Measurements from ENCODE around the gene CLEC2B.

The CLEC2B gene
- total RNA-seq: 11.3 to 161 (median 77.7) reads per million in 9 experiments

DNA sequence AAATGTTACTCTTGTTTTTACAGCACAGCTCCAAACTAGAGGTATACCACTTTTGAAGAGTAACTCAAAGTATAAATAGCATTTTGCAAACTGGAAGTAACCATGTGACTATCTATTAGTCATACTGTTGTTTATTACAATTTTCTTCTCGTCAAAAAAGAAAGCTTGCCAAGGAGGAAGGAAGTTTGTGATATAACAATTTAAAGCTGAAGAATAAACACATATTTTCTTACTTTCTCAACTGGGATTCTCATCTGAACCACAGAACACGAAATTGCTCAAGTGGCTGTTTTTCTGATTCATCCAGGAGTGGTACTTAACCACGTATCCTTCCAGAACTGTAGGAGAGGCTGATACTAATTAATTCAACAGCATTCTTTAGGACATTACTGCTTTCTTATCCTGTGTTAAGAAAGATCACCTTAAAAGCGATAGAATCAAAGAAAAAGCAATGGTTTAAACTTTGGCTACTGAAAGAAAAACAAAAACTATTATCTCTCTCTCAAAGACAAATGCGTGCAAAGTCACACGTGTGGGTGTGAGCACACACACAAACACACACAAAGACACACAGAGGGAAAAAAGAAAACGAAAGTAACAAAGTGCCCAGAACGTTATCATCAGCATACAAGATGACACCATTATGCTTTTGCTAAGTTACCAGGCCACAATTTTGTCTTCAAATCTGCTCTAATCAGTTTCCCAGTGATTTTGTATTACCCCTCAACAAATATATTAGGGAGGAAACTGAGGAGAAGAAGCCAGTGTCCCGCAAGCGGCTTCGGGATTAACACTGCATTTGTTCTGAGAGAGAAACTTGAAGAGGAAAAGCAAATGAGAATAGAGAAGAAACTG is at the start of gene CLEC2B:
TSS of gene CLEC2B (minus strand) at position 48 of the 855 bp plus-strand sequence.
- Mint-ChIP-seq H3K4me3 (peak within 1 kb of the TSS; percentile 83 to 99), H3K27me3 (no peaks in the 10 kb centered on the region), H3K4me1 (ENCODE audit: low read depth in 2 of 2) (peaks cover 7 to 29% of the 10 kb centered on the region in 2 donors), H3K27ac (peak within 1 kb of the TSS; percentile 95 to 100), H3K36me3 (ENCODE audit: insufficient read depth) (peaks cover 26% of the 10 kb centered on the region), H3K9me3 (no peaks in the 10 kb centered on the region)
- DNase-seq (peak in 2 of 3 experiments; percentile 14 to 30), ATAC-seq (replicated peaks) (peak; percentile 75)

DNA sequence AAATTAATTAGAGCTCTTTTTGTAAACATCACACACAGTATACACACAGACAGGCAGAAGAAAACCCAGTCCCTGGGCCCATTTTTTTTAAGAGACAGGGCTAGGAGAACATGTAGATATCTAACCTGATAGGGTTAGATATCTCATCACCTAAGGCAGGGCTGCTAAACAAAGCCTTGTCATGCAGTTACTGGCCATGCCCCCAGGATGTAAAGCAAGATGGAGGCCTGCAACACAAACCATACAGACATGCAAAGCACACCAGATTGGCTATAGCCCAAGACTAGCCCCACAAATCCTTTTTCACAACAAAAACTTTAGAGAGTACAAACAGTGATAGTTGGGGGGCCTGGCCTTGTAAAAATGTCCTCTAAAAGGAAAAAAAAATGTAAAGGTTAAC is 42.6 kb upstream of the CLEC2B start:
- Mint-ChIP-seq H3K27ac (no peak overlapping the region), H3K4me1 (ENCODE audit: low read depth in 2 of 2) (peaks cover 11 to 14% of the 10 kb centered on the region in 2 donors), H3K36me3 (ENCODE audit: insufficient read depth) (no peaks in the 10 kb centered on the region), H3K4me3 (no peak overlapping the region), H3K27me3 (no peaks in the 10 kb centered on the region), H3K9me3 (peaks cover 4 to 12% of the 10 kb centered on the region in 2 donors)
- ATAC-seq (replicated peaks) (no peak), DNase-seq (no peak)

DNA sequence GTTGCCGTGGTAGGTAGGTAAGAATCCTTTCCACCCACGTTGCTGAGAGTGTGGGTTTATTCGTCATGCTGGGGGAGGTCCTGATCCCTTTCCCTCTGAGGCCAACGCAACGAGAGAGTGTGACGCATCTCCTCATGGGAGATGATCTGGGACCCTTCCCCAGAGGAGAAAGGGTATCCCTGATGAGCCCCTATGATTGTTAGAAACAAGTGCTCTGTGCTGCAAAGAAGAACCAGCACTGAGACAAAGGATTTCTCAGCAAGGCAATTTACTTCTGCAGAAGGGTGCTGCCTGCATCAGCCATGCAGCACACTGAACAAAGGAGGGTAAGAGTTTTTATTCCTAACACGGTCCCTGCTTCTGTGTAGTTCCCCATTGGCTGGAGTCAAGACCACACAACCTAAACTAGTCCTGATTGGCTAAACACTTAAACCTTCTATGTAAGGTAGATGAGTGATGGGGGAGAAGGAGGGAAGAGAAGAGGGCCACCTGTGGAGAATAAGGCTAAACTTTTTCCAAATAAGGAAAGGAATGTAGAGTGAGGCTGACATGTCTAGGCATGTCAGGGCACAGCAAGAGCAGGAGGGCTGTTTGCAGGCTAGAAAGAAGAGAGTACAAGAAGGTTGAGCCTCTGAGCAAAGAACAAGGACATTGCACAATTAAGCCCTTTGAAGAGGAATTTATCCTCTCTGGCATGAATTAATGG is 41.7 kb upstream of the CLEC2B start:
- H3K9me3 Mint-ChIP-seq: peaks cover 4 to 12% of the 10 kb centered on the region in 2 donors
- H3K36me3 Mint-ChIP-seq (ENCODE audit: insufficient read depth): no peaks in the 10 kb centered on the region
- peaks cover 13 to 22% of the 10 kb centered on the region in 2 donors for H3K4me1 Mint-ChIP-seq (ENCODE audit: low read depth in 2 of 2)
- no peak overlapping the region for H3K4me3 Mint-ChIP-seq
- ATAC-seq (replicated peaks): no peak
- H3K27ac Mint-ChIP-seq: no peak overlapping the region
- DNase-seq: no peak
- no peaks in the 10 kb centered on the region for H3K27me3 Mint-ChIP-seq

- Mint-ChIP-seq H3K36me3 (ENCODE audit: insufficient read depth) (no peaks in the 10 kb centered on the region), H3K4me3 (no peak overlapping the region), H3K9me3 (peaks cover 4 to 12% of the 10 kb centered on the region in 2 donors), H3K27me3 (no peaks in the 10 kb centered on the region), H3K4me1 (ENCODE audit: low read depth in 2 of 2) (peaks cover 13 to 22% of the 10 kb centered on the region in 2 donors), H3K27ac (no peak overlapping the region)
- ATAC-seq (replicated peaks) (no peak), DNase-seq (no peak)
Measured at GRCh38 chr12:9909724-9910123, 40.6 kb upstream of the CLEC2B start.

- no peaks in the 10 kb centered on the region for H3K36me3 Mint-ChIP-seq (ENCODE audit: insufficient read depth)
- DNase-seq: no peak
- H3K4me1 Mint-ChIP-seq (ENCODE audit: low read depth in 2 of 2): peaks cover 13 to 22% of the 10 kb centered on the region in 2 donors
- no peaks in the 10 kb centered on the region for H3K27me3 Mint-ChIP-seq
- ATAC-seq (replicated peaks): no peak
- peak overlapping the region in 1 of 2 donors; percentile 10 for H3K4me3 Mint-ChIP-seq
- peaks cover 4 to 12% of the 10 kb centered on the region in 2 donors for H3K9me3 Mint-ChIP-seq
- H3K27ac Mint-ChIP-seq: peak overlapping the region in 1 of 2 donors; percentile 75
Measured at GRCh38 chr12:9908350-9908749, 39.2 kb upstream of the CLEC2B start.

GRCh38 chr12:9907769-9908168 is 38.6 kb upstream of the CLEC2B start:
- peak overlapping the region in 1 of 2 donors; percentile 75 for H3K27ac Mint-ChIP-seq
- H3K9me3 Mint-ChIP-seq: peaks cover 4 to 12% of the 10 kb centered on the region in 2 donors
- H3K27me3 Mint-ChIP-seq: no peaks in the 10 kb centered on the region
- ATAC-seq (replicated peaks) (no peak), DNase-seq (no peak)
- H3K36me3 Mint-ChIP-seq (ENCODE audit: insufficient read depth): no peaks in the 10 kb centered on the region
- H3K4me3 Mint-ChIP-seq: no peak overlapping the region
- peaks cover 12 to 20% of the 10 kb centered on the region in 2 donors for H3K4me1 Mint-ChIP-seq (ENCODE audit: low read depth in 2 of 2)

DNA sequence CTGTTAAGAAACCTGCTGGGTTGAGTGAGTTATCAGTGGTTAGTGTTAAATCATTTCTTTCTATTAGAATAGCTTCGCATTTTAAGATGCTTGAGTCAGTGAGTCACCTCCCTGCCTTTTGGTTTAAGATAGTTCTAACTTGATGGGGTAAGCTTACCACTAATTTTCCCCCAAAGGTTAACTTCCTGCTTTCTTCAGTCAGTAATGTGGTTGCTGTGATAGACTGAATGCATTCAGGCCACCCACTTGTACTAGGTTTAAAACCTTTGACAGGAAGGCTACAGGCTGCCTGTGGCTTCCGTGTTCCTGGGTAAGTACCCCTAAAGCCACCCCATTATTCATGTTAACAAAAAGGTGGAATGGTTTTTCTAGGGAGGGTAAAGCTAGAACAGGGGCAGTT is 37.7 kb upstream of the CLEC2B start:
- H3K9me3 Mint-ChIP-seq: peaks cover 4 to 12% of the 10 kb centered on the region in 2 donors
- peak; percentile 39 to 45 (median 41) for DNase-seq
- H3K27me3 Mint-ChIP-seq: no peaks in the 10 kb centered on the region
- peak; percentile 99 for ATAC-seq (replicated peaks)
- H3K4me3 Mint-ChIP-seq: peak overlapping the region; percentile 43 to 66
- H3K36me3 Mint-ChIP-seq (ENCODE audit: insufficient read depth): no peaks in the 10 kb centered on the region
- H3K4me1 Mint-ChIP-seq (ENCODE audit: low read depth in 2 of 2): peaks cover 9 to 17% of the 10 kb centered on the region in 2 donors
- H3K27ac Mint-ChIP-seq: peak overlapping the region; percentile 68 to 86

- Mint-ChIP-seq H3K27me3 (peaks cover 0 to 13% of the 10 kb centered on the region in 2 donors), H3K36me3 (ENCODE audit: insufficient read depth) (no peaks in the 10 kb centered on the region), H3K27ac (no peak overlapping the region), H3K9me3 (no peaks in the 10 kb centered on the region), H3K4me3 (no peak overlapping the region), H3K4me1 (ENCODE audit: low read depth in 2 of 2) (peaks cover 8 to 17% of the 10 kb centered on the region in 2 donors)
- DNase-seq: no peak
- ATAC-seq (replicated peaks): no peak
Measured at GRCh38 chr12:9902539-9903228, 33.5 kb upstream of the CLEC2B start.

DNA sequence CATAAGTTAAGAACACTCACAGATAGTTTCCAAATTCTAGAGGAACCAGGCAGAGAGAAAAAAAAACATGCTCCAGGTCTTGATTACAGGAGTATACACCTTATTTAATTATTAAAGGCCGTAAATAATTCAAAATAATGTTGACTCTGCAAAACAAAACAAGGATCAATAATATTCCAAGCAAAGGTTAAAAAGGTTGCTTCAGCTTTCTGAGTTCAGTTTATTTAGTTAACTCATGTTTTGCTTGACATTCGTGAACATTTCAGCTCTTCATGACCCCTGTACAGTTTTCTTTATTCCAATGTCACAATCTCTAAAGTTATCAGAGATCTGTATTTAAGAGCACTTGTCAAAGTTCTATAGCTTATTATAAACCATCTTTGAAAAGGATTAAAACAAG is 31.8 kb upstream of the CLEC2B start:
- Mint-ChIP-seq H3K4me3 (no peak overlapping the region), H3K36me3 (ENCODE audit: insufficient read depth) (no peaks in the 10 kb centered on the region), H3K27ac (no peak overlapping the region), H3K4me1 (ENCODE audit: low read depth in 2 of 2) (no peaks in the 10 kb centered on the region), H3K9me3 (no peaks in the 10 kb centered on the region), H3K27me3 (peaks cover 0 to 13% of the 10 kb centered on the region in 2 donors)
- DNase-seq (no peak), ATAC-seq (replicated peaks) (no peak)

GRCh38 chr12:9899209-9899608 is 30.1 kb upstream of the CLEC2B start:
- ATAC-seq (replicated peaks) (no peak), DNase-seq (no peak)
- Mint-ChIP-seq H3K27me3 (peaks cover 0 to 13% of the 10 kb centered on the region in 2 donors), H3K4me1 (ENCODE audit: low read depth in 2 of 2) (peaks cover 0 to 1% of the 10 kb centered on the region in 2 donors), H3K27ac (no peak overlapping the region), H3K36me3 (ENCODE audit: insufficient read depth) (no peaks in the 10 kb centered on the region), H3K4me3 (no peak overlapping the region), H3K9me3 (no peaks in the 10 kb centered on the region)

DNA sequence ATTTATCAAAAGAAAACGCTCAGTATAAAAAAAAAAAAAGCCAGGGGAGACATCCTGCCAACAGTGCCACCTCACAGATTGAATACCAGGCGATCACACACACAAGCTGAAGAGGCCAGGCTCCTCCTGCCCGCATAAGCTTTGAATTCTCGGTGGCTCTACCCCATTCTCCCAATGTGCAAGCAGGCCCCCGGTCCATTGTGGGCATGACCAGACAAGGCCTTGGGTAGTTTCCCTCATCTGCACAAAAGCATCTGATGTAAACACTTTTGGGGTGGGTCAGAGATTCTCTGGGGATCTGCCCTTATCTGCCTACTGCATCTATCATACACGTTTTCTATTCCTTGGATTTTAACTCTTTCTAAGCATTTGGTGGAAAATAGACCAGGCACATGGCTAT is 28.4 kb upstream of the CLEC2B start:
- Mint-ChIP-seq H3K4me1 (ENCODE audit: low read depth in 2 of 2) (peaks cover 0 to 5% of the 10 kb centered on the region in 2 donors), H3K27ac (no peak overlapping the region), H3K9me3 (no peaks in the 10 kb centered on the region), H3K4me3 (no peak overlapping the region), H3K27me3 (peaks cover 0 to 13% of the 10 kb centered on the region in 2 donors), H3K36me3 (ENCODE audit: insufficient read depth) (no peaks in the 10 kb centered on the region)
- DNase-seq: no peak
- no peak for ATAC-seq (replicated peaks)

DNA sequence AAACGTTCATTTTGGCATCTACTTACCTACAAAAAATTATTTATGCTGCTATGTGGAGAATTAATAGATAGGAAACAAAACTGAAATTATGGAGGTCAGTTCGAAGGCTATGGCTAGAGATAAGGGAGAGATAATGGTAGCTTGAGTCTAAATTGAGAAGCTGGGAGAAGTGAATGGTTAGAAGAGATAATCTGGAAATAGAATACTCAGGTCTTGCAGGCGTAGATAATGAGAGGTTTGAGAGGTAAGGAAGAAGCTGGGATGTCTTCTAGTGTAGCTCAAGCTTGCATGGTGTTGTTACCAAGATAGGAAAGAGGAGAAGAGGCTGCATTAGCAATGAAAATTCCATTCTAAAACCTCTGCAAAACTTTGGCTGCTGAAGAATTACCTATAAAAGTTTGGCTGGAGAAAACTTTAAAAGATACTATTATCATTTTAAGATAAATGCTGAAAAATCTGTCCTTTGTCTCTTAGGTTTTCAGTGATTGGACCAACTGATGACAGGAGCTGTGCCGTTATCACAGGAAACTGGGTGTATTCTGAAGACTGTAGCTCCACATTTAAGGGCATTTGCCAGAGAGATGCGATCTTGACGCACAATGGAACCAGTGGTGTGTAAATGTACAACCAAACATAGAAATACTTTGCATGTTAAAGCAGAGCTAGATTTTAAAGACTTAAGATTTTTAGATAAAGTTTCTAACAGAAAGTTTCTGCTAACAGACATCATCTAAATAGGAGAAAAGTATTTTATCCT is 26.2 kb upstream of the CLEC2B start:
- Mint-ChIP-seq H3K36me3 (ENCODE audit: insufficient read depth) (peaks cover 5% of the 10 kb centered on the region), H3K4me3 (no peak overlapping the region), H3K27me3 (peaks cover 0 to 13% of the 10 kb centered on the region in 2 donors), H3K4me1 (ENCODE audit: low read depth in 2 of 2) (peaks cover 0 to 5% of the 10 kb centered on the region in 2 donors), H3K9me3 (no peaks in the 10 kb centered on the region), H3K27ac (no peak overlapping the region)
- no peak for ATAC-seq (replicated peaks)
- no peak for DNase-seq
